ENCODE results near the gene SPATA19. TPM values are rescaled to one million over a fixed set of nuclear protein-coding genes. Genes with fewer than 3 reads are reported as not detected.
"Not testable (repeated sequence)": the region's sequence is repeated elsewhere in the genome, so short reads cannot be mapped to it uniquely, and the experiment has no call there.

The SPATA19 gene
- total RNA-seq, 1 donor from 2014 or later = not detected

DNA sequence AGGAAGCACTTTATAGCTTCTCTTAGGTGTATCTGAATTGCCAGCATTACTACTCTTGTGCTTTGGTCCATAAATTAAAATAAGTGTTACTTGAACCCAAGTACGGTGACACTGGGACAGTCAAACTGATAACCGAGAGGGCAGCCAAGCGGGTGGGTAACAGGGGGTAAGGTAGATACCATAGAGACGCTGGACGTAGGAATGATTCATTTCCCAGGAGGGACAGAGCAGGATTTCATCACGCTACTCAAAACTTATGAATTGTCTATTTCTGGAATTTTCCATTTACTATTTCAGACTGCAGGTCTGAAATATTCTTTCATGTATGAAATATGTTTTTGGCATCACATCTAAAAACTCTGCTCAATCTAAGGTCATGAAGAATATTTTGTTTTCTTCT, 14.8 kb upstream of the SPATA19 start:
- Mint-ChIP-seq H3K27me3 (ENCODE audit: low read depth) (peaks cover 15% of the 10 kb centered on the region), H3K27ac (no peak overlapping the region), H3K4me1 (ENCODE audit: low read depth) (no peaks in the 10 kb centered on the region), H3K9me3 (no peaks in the 10 kb centered on the region), H3K4me3 (ENCODE audit: low read depth) (no peak overlapping the region), H3K36me3 (ENCODE audit: low read depth) (no peaks in the 10 kb centered on the region)
- no peak for DNase-seq (ENCODE audit: low spot score)
- intact Hi-C loops (cut with micrococcal nuclease) = no loop called here

DNA sequence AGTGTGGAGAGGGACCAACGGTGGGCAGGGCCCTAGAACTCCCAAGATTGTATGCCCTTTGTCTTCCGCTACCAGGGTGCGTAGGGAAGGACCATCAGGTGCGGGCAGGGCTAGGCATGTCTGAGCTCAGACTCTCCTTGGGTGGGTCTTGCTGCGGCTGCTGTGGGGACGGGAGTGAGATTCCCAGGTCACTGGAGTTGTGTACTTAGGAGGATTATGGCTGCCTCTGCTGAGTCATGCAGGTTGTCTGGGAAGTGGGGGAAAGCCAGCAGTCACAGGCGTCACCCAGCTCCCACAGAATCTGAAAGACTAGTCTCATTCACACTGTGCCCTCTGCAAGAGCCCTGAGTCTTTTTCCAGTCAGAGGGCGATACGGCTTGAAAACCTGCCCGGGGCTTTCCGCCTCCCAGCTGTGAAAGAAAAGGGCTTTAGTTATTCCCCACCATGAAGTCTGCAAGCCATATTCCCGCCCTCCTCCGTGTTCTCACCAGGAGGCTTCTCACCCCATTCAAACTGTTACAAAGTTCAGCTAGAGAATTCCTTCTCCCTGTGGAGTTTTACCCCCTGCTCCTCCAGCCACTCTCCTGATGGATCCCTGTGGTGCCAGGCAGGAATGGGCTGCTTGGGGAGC, 9.1 kb upstream of the SPATA19 start:
- H3K9me3 Mint-ChIP-seq; H3K4me1 Mint-ChIP-seq (ENCODE audit: low read depth); H3K27ac Mint-ChIP-seq; DNase-seq (ENCODE audit: low spot score); H3K4me3 Mint-ChIP-seq (ENCODE audit: low read depth); intact Hi-C loops (cut with micrococcal nuclease); H3K36me3 Mint-ChIP-seq (ENCODE audit: low read depth): not testable (repeated sequence)
- H3K27me3 Mint-ChIP-seq (ENCODE audit: low read depth) = peaks cover 23% of the 10 kb centered on the region

DNA sequence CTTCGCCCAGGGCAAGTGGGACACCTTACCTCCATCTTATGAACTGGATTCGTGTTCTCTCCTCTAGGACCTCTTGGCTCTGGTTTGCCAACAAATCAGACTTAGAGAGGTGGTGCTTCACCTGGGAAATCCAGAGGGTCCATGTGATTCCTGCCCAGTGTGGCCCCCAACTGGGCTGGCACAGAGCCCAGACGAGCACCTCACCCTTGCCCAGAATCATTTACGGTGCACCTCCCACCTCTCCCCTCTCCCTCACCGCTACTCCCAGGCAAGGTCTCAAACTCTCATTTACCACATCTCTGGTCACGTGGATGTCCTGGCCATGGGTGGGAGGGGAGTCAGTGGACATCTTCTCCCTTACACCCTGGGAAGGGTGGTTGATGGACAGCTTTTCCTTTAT, 1.1 kb downstream of the SPATA19 start:
- Mint-ChIP-seq H3K4me1 (ENCODE audit: low read depth) (no peaks in the 10 kb centered on the region), H3K27ac (no peak overlapping the region), H3K4me3 (ENCODE audit: low read depth) (no peak overlapping the region), H3K9me3 (no peaks in the 10 kb centered on the region), H3K36me3 (ENCODE audit: low read depth) (no peaks in the 10 kb centered on the region), H3K27me3 (ENCODE audit: low read depth) (peaks cover 11% of the 10 kb centered on the region)
- intact Hi-C loops (cut with micrococcal nuclease) = no loop called here
- DNase-seq (ENCODE audit: low spot score) = no peak

DNA sequence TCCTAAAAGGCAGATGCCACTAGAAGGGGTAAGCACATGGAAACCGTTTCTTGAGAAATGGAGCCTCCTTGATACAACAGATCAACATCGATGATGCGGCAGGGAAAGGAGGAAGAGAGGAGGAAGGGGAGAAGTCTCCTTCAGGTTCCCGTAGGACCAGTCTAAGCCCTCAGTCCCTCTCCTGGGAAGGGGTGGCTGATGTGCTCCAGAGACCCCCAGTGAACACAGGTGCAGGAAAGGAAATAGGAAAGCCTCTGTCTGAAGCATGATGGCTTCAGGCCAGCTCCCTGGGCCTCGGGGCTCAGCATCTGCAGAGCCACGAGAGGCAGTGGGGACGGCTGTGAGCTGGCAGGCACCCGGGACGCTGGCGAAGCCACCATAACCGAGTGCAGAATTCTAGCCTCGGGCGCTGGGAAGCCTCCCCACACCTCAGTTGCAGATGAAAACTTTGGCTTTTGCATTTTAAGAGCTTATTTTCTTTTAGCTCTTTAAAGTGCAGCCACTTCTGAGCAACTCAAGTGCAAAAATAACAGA, 1.8 kb downstream of the SPATA19 start:
- DNase-seq (ENCODE audit: low spot score) = no peak
- intact Hi-C loops (cut with micrococcal nuclease) = no loop called here
- H3K9me3 Mint-ChIP-seq = no peaks in the 10 kb centered on the region
- no peaks in the 10 kb centered on the region for H3K36me3 Mint-ChIP-seq (ENCODE audit: low read depth)
- H3K4me1 Mint-ChIP-seq (ENCODE audit: low read depth) = no peaks in the 10 kb centered on the region
- no peak overlapping the region for H3K27ac Mint-ChIP-seq
- no peak overlapping the region for H3K4me3 Mint-ChIP-seq (ENCODE audit: low read depth)
- H3K27me3 Mint-ChIP-seq (ENCODE audit: low read depth) = peaks cover 7% of the 10 kb centered on the region

DNA sequence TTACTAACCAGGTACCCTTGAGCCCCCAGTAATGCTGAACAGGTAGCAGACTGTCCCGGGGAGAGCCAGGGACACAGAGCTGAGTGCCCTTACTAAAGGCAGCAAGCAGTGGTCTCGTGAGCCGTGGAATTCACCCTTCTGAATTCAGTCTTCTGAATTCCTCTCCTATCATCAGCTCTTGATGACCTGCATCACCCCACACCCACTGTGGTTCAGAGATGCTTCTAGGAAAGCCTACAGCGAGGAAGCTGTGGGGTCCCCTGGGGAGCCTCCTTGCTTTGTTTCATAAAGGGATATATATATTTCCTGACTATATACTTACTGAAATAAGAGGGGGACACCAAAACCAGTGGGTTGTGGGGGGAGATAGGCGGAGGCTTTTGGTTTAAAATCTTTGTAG, 2.6 kb downstream of the SPATA19 start:
- H3K27me3 Mint-ChIP-seq (ENCODE audit: low read depth) = peaks cover 7% of the 10 kb centered on the region

DNA sequence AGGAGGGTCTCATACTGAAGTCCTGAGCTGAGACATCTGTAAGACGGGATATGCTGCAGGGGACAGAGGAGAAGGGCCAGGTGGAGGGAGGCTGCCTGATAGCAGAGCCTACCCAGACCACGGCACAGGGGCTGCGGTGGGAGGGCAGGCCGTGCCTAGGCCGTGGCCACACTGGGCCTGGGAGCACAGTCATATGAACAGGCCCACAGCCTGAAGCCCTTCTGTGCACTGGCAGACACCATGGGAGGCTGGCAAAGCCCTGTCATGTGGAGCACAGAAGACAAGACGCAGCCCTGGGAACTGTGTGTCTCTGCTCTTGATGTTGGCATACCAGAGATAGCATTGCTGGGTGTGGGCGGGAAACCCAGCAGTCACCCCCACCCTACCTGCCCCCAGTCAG, 3.3 kb downstream of the SPATA19 start:
- no peak overlapping the region for H3K27ac Mint-ChIP-seq

More for the DNA sequence above, 2.6 kb downstream of the SPATA19 start:
- no peak overlapping the region for H3K4me3 Mint-ChIP-seq (ENCODE audit: low read depth)
- no peaks in the 10 kb centered on the region for H3K9me3 Mint-ChIP-seq
- H3K36me3 Mint-ChIP-seq (ENCODE audit: low read depth) = no peaks in the 10 kb centered on the region
- H3K4me1 Mint-ChIP-seq (ENCODE audit: low read depth) = no peaks in the 10 kb centered on the region
- intact Hi-C loops (cut with micrococcal nuclease) = no loop called here
- DNase-seq (ENCODE audit: low spot score) = no peak
- no peak overlapping the region for H3K27ac Mint-ChIP-seq

DNA sequence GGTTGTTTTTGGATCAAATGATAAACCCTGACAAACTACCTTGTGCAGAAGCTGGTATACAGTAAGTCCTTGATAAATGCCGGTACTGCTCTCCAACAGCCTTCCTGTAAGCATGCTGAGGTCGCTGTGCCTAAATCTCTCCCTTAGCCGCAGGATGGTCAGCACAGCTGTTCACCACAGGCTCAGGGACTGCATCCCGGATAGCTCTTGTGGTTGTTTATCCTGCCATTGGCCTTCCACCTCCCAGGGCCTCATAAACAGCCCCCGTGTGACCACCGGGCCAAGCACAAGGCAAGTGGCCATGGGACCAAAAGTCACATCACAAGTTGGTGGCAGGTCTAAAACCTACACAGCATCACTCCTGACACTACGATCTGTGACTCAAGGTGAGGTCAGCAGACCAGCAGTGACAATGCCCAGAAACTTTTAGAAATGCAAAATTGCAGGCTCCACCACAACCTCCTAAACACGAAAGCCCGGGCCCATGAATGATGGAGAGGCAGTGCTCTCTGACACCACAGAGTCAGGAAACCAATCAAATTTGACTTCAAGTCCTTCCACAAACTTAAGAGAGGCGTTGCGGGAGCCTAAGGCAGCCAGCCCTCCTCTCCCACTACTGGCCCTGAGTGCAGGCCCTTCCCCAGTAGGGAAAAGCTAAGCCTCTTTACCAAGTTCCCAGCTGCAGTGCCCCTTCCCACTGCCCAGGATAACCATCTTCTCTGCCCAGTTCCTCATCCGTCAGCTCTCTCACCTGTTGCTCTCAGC, 3.9 kb downstream of the SPATA19 start:
- intact Hi-C loops (cut with micrococcal nuclease) = no loop called here
- Mint-ChIP-seq H3K9me3 (no peaks in the 10 kb centered on the region), H3K27ac (no peak overlapping the region), H3K4me1 (ENCODE audit: low read depth) (no peaks in the 10 kb centered on the region), H3K36me3 (ENCODE audit: low read depth) (no peaks in the 10 kb centered on the region), H3K27me3 (ENCODE audit: low read depth) (peaks cover 2% of the 10 kb centered on the region), H3K4me3 (ENCODE audit: low read depth) (no peak overlapping the region)
- DNase-seq (ENCODE audit: low spot score) = no peak

More for the DNA sequence above, 3.3 kb downstream of the SPATA19 start:
- H3K27me3 Mint-ChIP-seq (ENCODE audit: low read depth) = peaks cover 5% of the 10 kb centered on the region
- H3K36me3 Mint-ChIP-seq (ENCODE audit: low read depth) = no peaks in the 10 kb centered on the region
- no peaks in the 10 kb centered on the region for H3K4me1 Mint-ChIP-seq (ENCODE audit: low read depth)
- H3K4me3 Mint-ChIP-seq (ENCODE audit: low read depth) = no peak overlapping the region
- DNase-seq (ENCODE audit: low spot score) = no peak
- no peaks in the 10 kb centered on the region for H3K9me3 Mint-ChIP-seq
- intact Hi-C loops (cut with micrococcal nuclease) = no loop called here

DNA sequence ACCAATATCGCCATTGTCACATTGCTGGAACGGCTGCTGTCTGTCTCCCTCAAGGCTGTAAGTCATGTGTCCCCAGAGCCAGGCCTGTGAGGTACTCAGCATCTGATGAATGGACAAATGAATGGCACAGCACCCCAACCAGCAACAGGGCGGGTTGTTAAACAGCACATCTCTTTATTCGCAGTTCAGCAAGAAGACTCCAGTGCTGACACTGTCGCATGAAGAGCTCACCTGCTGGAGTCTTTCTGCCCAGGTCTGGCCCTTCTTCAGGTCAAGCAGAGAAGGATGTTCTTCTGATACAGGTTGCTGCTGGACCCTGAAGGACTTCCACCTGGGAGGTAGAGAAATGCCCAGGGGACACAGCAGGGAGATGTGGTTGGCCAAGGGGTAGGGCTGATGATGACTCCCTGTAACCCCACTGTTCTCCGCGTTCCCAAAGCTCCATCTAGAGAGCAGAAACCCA, 4.8 kb downstream of the SPATA19 start:
- DNase-seq (ENCODE audit: low spot score) = no peak
- Mint-ChIP-seq H3K4me3 (ENCODE audit: low read depth) (no peak overlapping the region), H3K9me3 (no peaks in the 10 kb centered on the region), H3K27ac (no peak overlapping the region), H3K36me3 (ENCODE audit: low read depth) (no peaks in the 10 kb centered on the region), H3K27me3 (ENCODE audit: low read depth) (no peaks in the 10 kb centered on the region), H3K4me1 (ENCODE audit: low read depth) (no peaks in the 10 kb centered on the region)
- intact Hi-C loops (cut with micrococcal nuclease) = no loop called here

DNA sequence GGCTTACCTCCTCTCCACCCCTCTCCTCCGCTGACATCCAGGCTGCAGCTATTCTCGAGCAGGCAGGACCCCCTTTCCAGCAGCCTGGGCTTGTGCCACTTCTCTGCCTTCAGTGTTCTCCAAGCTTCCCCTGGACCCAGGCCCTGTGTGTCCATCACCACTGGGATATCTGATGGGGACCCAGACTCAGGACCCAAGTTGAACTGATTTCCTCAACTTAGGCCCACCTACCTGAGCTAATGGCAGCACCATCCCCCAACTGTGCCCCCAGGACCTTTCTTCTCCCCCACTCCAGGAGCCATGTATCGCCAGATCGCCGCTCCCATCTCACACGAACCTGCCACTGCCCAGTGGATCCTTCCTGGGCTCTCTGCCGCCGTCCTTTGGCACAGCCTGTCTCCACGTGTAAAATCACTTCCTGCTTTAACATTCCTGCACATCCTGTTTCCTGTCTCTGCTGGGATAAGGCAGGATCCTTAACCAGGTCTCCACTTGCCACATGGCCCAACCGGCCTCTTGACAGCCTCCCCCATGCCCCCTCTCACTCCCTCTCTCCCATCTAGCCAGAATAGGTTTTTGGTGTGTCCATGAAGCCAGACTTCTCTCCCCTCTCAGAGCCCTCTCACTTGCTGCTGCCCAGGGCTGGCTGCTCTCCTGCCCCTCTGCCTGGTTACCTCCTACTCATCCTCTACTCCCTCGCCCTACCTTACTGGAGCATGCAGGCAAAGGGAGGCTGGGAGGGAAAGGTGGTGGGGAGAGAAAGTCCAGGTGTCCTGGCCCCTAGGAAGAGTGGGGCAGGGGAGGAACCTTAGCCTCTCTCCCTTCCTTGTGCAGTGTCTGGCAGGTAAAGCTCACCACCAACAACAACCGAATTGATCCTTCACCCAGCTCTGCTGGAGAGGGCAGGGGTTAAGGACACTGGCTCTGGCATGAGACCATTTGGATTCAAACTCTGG, 9.4 kb downstream of the SPATA19 start:
- H3K9me3 Mint-ChIP-seq = no peaks in the 10 kb centered on the region
- no peaks in the 10 kb centered on the region for H3K36me3 Mint-ChIP-seq (ENCODE audit: low read depth)
- H3K4me3 Mint-ChIP-seq (ENCODE audit: low read depth) = no peak overlapping the region
- H3K27me3 Mint-ChIP-seq (ENCODE audit: low read depth) = no peaks in the 10 kb centered on the region
- intact Hi-C loops (cut with micrococcal nuclease) = loop anchor here (1.0 to 2.0 kb wide), 2 partner anchors 702 to 753 kb away; no protein-coding TSS in a partner anchor
- no peak overlapping the region for H3K27ac Mint-ChIP-seq
- peaks cover 4% of the 10 kb centered on the region for H3K4me1 Mint-ChIP-seq (ENCODE audit: low read depth)
- no peak for DNase-seq (ENCODE audit: low spot score)

DNA sequence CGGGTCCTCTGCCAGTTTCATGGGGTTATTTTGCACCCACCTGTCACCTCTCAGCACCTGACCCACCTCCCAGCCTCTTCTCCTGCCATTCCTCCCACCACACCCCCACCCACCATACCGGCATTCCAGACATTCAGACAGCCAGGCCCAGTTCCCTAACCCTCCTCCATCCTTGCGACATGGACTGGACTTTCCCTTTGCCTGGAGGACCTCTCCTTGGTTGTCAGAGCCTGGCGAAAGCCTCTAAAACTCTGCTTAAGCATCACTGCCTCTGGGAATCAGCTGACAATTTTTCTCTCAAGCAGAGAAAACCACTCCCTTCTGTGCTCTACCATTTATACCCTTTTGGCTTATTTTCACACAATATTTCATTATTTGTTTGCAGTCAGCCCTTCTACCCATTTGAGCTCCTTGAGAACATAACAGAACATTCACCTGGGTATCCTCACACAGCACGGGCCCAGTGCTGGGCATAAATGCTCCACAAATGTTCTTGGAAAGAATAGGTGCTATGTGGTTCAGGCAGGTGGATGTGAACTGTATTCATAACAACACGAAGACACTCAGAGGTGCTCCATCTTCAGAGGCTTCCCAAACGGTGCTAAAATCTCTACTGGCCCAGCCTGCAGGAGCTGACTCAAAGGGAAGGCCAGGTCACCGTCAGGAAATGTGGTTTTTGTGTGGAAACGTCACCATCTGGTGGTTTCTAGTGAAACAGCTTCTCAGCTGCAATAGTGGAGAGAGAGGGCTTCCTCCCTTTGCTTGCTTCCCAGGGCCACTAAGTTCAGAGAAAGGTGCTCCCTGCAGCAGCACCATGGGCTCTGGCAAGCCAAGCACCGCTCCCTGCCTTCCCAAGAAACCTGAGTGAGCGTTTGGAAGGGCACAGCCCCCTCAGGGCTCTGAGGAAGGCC, 10.4 kb downstream of the SPATA19 start:
- Mint-ChIP-seq H3K27ac (no peak overlapping the region), H3K9me3 (no peaks in the 10 kb centered on the region), H3K27me3 (ENCODE audit: low read depth) (no peaks in the 10 kb centered on the region), H3K4me1 (ENCODE audit: low read depth) (peaks cover 4% of the 10 kb centered on the region), H3K36me3 (ENCODE audit: low read depth) (no peaks in the 10 kb centered on the region), H3K4me3 (ENCODE audit: low read depth) (no peak overlapping the region)
- DNase-seq (ENCODE audit: low spot score) = peak; percentile 52
- intact Hi-C loops (cut with micrococcal nuclease) = loop anchor here (1.0 to 2.0 kb wide), 2 partner anchors 701 to 752 kb away; no protein-coding TSS in a partner anchor

DNA sequence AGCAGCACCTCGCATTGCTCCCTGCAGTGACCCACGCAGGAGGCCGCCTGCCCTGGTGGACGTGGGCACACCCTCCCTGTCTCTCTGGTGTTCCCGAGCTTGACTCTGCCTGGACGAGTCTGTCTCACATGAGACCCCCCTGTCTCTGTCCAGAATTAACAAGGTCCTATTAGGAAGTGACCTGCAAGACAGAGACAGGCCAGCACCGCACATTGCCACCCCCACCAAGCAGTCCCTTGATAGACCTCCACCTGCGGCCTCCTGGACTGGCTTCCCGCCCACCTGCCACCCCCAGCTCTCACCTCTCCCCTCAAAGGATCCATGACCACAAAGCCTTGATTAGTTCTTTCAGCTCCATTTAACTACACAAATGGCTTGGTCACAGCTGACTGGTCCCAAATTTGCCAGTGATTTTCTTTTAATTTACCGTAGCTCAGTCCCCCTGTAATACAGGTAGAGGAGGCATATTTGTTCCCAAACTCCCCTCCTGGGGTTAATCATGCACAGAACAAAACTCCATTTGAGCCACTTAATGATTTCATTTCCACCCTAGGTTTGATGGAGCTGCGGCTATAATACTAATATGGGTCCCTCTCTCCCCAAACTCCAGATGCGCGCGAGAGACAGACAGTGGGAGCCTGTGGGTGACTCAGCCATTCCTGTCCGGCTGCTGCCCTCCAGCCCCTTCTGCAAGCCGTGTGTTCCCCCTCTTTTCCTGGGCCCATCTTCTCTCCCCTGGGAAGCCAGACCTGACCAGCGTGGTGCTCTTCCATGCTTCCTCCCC, 11.2 kb downstream of the SPATA19 start:
- Mint-ChIP-seq H3K27me3 (ENCODE audit: low read depth) (no peaks in the 10 kb centered on the region), H3K9me3 (no peaks in the 10 kb centered on the region), H3K4me1 (ENCODE audit: low read depth) (peaks cover 4% of the 10 kb centered on the region), H3K4me3 (ENCODE audit: low read depth) (no peak overlapping the region), H3K27ac (no peak overlapping the region), H3K36me3 (ENCODE audit: low read depth) (no peaks in the 10 kb centered on the region)
- no peak for DNase-seq (ENCODE audit: low spot score)
- intact Hi-C loops (cut with micrococcal nuclease) = loop anchor here (2.0 kb wide), 1 partner anchor 751 kb away; no protein-coding TSS in a partner anchor
